ENCODE results near the gene PRH1.

The PRH1 gene

DNA sequence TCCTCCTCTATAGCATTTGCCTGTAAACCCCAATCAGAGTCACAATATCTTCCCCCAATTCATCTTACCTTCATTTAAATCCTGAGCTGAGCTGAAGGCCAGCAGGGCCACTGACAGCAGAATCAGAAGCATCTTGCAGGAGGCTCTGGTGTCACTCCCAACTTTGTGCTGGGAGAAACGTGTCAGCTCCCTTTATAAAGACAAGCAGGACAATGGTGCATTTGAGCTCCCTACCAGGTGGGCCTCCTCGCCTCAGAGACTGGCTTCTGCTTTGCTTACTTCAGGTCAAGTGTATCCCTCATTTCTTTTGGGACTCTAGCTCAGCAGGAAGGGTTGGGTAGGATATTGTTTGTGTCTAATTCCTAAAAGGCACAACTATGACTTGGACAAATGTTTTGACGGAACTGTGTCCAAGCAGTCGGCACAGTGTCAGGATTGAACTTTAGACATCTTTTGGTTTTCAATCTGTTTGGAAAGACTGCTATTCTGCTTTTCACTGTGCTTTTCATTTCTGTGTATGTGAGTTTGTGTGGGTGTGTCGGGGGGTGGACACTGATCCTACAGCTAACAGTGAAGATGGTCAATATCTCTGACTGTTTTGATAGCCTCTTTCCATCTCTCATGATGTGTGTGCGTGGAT, at the start of gene PRH1:
PRH1 (minus strand) TSS at position 170 of the 640 bp plus-strand sequence; CDS start at position 132, 38 bp downstream.
- no peak for DNase-seq

DNA sequence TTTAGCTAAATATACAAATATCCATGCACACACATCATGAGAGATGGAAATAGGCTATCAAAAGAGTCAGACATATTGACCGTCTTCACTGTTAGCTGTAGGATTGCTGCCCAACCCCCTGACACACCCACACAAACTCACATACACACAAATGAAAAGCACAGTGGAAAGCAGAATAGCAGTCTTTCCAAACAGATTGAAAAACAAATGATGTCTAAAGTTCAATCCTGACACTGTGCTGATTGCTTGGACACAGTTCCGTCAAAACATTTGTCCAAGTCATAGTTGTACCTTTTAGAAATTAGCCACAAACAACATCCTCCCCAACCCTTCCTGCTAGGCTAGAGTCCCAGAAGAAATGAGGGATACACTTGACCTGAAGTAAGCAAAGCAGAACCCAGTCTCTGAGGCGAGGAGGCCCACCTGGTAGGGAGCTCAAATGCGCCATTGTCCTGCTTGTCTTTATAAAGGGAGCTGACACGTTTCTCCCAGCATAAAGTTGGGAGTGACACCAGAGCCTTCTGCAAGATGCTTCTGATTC, 44.8 kb upstream of the PRH1 start, which contains the start of gene PRH2:
PRH2 (plus strand) TSS at position 491 of the 541 bp plus-strand sequence; CDS start at position 529, 38 bp downstream.
- DNase-seq: no peak

DNA sequence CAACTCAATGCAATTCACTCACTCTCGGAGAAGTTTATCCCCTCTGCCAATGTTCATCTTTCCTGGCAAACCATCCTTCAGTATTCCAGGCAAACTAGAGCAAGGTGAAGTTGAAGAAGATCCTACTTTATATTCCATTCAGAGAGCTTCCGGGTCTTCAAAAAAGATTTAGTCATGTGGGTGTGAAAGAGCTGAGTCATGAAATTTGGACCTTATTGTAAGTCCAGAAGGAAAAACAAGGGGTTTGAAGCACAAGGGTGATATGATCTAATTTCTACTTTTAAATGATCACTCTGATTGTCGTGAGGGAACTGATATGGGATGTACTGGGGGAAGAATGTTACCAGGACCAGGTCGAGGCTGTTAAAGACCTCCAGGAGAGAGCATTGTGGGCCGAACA, 42.2 kb upstream of the PRH1 start:
- DNase-seq: no peak

DNA sequence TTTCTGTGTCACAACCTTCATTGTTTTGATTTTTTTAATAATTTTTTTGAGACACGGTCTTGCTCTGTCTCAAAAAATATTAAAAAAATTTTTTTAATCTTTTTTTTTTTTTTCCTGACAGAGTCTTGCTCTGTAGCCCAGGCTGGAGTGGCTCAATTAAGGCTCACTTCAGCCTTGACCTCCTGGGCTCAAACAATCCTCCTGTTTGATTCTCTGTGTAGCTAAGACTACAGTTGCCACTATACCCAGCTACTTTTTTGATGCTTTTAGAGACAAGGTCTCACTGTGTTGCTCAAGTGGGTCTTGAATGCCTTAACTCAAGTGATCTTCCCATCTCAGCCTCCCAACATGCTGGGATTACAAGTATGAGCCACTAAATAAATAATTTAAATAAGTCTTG, 35.8 kb upstream of the PRH1 start:
- no peak for DNase-seq

DNA sequence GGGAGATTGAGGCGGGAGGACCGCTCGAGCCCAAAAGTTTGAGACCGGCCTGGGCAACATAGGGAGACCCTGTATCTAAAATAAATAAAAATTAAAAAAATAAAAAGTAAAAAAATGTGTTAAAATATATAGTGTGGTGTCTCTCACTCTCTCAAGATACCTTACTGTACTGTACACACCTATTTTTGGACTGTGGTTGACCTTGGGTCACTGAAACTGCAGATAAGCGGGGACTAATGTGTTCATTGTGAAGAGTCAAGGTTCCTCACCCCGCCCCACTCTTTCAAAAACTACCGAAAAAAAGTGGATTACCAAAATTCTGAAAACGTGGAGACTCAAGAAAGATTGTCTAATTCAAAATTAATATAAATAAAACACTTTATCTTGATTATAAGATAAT, 26.3 kb upstream of the PRH1 start:
- DNase-seq: no peak

DNA sequence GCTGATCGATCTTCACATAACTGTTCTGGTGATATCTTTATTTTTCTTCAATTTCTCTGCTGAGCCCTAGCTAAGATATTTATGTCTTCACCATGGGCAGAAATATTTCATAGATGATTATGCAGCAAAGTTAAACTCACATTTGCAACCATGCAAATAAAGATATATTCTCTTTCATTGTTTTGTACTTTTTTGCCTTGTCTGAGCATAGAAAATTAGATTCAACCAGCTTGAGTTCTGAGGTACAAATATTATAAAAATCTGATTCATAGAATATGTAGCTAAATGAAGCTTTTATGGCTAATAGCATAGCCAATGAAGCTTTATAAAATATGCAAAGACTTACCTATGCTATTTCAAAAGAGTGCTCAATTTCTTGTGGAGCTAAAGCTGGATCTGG, 25.4 kb upstream of the PRH1 start, which contains the start of gene TAS2R13:
TAS2R13 (minus strand) TSS at position 101 of the 400 bp plus-strand sequence. CDS start 264 bp downstream, outside the sequence.
- DNase-seq: no peak

DNA sequence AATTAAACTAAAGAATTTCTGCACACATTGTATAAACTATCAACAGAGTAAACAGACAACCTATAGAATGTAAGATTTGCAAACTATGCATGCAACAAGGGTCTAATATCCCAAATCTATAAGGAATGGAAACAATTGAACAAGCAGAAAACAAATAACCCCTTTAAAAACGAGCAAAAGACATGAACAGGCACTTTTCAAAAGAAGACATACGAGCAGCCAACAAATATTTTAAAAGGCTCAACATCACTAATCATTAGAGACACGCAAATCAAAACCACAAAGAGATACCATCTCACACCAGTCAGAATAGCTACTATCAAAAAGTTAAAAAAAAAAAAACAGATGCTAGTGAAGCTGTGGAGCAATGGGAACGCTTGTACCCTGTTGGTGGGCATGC, 20.6 kb upstream of the PRH1 start:
- DNase-seq: no peak

DNA sequence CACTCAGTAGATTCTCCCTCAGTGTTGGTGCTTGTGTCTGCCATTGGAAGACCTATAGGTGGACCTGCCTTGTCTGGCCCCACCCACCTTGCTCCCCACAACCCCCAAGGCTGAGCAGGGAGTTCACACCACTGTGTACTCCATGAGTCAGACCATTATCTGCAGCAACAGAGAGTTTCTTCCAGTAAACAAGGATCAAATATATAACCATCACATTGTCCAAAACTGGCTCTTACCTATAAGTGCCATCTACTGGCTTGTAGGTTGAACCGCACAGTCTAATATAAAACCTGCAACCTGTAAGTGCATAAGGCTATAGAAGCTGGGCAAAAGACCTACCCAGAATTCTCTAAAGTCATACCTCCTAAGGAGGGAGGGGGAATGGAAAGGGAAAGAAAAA, 17.4 kb upstream of the PRH1 start:
- DNase-seq: no peak

DNA sequence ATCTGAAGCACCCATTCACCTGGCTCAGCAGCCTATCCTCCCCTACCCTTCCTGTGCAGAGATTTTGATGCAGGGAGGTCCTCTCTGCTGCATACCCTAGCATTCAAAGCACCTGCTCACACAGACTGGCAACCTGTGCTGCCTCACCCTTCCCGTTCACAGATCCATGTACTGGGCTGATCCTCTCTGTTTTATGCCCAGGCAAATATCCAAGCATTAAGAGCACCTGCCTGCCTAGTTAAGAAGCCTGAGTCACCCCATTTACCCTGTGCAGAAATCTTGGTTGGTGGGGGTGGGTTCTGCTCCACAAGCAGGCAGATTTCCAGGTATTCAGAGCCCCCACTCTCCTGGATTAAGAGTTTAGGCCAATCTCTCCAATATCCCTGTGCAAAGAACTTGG, 16.9 kb upstream of the PRH1 start:
- DNase-seq: no peak

DNA sequence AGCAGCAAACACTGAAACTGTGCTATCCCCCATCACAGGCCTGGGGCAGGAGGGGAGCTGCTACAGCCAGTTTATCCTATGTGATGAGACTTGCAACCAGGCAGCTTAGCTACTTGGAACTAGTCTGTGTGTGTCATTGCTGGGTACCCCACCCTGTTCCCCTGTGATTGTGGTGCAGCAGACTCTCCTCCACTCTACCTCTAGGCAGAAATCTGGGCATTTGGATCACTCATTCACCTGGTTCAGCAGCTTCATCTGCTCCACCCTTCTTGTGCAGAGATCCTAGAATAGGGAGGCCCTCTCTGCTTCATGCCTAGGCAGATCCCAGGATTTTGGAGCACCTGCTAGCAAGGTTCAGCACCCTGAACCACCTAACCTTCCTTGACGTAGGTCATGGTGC, 16.5 kb upstream of the PRH1 start:
- no peak for DNase-seq

DNA sequence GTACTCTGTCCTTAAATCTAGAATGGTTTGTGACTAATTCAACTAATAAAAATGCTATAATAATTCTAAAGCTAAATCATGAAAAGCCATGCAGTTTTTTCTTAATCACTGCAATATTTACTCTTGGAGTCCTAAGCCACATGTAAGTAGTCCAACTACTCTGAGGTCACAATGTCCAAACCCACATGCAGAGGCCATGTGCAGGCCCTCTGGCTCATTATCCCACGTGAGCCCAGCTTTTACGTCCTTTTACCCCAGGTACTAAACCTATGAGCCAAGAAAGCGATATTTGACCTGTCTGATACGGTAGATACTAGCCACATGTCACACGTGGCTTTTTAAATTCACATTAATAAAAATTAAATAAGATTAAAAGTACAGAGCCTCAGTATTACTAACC, 12.8 kb upstream of the PRH1 start:
- DNase-seq: no peak

DNA sequence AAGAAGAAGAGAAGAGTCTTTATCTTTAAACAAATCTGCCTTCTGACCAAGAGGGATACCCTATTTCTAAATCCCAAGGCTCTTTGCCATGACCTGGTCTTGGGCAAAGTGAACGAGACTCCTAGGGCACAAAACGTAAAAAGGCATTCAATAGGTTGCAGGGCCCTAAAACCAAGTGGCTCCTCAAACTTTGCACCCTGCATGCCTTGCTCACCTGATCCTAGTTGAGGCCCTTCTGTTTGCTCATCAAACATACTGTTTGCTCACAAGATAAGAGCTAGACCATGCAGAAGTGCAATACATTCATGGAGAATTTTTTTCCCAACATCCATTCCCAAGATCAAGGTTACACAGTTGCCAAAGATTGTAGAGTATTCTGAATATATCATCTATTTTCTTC, 7.9 kb upstream of the PRH1 start:
- DNase-seq: no peak

DNA sequence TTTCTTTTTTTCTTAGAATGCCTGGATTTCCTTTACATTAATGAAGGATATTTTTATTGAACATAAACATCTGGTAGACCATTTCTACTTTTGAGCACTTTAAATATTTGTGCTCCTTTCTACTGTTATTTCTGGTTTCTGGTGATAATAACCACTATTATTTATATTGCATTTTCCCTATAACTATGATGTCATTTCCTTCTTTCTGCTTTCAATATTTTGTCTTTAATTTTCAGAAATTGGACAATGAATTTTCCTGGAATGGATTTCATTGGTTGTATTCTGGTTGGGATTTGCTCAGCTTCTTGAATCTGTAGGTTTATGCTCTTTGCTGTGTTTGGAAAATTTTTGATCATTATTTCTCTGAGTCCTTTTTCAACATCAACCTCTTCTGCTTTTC, 5.2 kb upstream of the PRH1 start:
- no peak for DNase-seq

DNA sequence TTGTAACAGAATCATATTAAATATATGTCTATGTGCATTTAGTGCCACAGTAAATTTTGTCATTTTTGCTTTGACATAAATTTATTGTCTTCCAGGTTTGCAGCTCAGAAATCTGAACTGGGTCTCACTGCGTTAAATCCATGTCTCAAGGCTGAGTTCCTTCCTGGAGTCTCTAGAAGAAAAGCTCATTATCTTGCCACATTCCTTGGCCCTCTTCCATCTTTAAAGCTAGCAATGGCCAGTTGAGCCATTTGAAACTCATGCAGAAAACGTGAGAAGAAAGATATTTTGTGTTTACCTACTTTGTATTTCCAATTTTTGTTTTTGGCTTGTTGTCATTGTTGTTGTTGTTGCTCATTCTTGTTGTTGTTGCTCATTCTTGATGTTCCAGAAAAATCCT, 10.7 kb downstream of the PRH1 start:
- no peak for DNase-seq

DNA sequence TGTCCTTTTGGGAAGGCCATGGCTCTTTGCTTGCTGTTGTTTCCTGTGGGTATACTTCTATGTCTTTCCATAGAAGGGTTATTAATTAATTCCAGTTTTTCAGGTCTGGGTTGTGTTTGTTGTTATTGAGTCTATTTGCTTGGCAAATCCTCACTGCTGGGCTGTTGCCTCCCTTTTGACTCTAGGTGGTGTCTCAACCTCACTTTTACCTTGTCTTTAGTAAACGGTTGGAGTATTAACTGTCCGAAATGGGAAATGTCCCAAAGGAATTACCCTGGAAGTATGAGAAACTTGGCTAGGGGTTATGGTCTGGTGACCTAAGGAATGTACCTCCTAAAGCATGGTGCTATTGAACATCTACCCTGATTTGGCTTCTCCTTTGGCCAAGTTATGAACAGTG, 16.7 kb downstream of the PRH1 start:
- DNase-seq: no peak

DNA sequence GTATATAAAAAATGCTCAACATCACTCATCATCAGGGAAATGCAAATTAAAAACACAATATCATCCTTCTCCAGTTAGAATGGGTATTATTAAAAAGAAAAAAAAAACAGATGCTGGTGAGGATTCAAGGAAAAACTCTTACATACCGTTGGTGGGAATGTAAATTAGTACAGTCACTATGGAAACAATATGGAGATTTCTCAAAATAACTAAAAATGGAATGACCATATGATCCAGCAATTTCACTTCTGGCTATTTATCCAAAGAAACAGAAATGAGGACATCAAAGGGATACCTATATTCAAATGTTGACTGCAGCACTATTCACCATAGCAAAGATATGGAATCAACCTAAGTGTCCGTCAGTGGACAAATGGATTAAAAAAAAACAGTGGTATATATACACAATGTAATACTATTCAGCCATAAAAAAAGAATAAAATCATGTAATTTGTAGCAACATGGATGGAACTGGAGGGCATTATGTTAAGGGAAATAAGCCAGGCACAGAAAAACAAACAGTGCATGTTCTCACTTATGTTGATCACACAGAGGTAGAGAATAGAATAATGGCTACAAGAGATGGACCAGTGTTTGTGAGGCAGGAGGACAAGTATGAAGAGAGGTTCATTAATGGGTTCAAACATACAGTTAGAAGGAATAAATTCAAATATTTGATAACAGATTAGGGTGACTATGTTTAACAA, 20.4 kb downstream of the PRH1 start:
- no peak for DNase-seq

DNA sequence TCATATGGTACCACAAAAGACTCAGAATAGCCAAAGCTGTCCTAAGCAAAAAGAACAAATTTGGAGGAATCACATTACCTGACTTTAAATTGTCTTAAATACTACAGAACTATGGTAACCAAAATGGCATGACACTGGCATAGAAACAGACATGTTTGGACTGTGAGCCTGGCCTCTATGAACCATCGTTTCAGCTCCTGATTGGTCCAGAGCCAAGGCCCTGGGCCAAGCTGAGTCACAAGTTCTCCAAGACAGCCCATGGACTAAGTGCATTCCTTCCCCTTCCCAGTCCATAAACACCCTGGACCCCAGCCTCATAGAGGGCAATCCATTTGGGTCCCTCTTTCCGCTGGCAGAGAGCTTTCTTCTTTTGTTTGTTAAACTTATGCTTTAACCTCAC, 22.7 kb downstream of the PRH1 start:
- no peak for DNase-seq

DNA sequence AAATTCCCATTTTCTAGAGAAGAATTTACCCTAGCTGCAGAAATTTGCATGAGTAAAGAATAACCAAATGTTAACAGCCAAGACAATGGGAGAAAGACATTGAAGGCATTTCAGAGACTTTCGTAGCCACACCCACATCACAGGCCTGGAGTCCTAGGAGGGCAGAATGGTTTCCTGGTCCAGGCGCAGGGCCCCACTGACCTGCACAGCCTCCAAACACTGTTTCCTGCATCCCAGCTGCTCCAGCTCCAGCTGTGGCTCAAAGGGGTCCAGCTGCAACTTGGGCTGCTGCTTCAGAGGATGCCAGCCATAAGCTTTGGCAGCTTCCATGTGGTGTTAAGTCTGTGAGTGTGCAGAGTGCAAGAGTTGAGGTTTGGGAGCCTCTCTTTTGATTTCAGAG, 28.2 kb downstream of the PRH1 start:
- DNase-seq: no peak

DNA sequence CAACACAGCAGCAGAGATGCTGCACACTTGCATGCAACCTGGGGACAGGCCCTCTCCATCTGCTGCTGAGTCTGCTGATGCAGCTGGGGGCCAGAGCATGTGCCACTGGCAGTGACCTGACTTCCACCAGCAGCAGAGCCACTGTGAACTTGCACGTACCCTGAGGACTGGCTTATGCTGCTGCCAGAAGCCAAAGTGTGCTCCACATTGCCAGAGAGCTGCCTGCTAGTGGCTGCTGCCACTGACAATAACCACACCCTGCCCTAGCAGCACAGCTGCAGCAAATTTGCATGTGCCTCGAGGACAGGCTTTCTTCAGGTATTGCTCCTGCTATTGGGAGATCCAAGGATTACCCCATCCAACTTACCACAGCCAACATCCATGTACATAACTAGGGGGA, 30.3 kb downstream of the PRH1 start:
- no peak for DNase-seq

DNA sequence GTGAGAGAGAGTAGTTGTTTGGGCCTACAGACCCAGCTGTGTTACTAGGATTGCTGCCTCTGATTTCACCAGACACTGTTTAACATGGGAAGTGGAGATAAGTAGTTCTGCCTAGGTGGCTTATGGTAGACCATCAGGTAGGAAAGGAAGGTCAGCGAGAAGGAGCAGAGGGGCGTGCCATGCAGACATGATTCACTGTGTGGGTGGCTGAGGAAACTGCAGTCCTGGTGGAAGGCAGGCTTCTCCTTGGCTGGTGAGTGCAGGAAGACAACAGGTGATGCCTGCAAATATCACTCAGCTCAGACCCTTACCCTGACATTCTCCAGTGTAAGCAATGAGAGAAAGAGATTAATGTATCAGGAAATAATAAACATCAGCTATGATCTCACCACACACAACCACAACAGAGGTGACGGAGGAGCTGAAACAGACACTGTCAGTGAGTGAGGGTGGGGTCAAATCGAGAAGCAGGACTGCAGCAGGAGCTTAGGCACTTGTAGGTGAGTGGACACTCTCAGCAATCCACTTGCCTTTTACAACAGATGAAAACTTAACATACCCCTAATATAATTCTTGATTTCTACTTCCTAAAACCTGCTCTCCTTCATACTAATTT, 32.7 kb downstream of the PRH1 start:
- DNase-seq: no peak

DNA sequence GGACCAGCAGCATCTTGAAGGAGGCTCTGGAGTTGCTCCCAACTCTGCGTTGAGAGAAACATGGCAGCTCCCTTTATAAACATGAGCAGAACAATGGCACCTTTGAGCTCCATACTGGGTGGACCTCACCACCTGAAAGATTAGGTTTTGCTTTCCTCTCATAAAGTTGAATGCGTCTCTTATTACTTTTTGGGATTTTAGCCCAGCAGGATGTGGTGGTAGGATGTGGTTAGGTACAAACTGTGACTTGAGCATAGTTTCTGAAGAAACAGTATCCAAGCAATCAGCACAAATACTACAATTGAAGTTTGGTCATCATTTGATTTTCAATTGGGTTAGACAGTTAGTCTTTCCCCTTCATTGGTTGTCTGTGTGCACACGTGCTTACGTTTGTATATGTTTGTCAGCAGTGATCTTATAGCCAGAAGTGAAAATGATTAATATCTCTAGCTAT, 34.6 kb downstream of the PRH1 start, which contains the start of gene PRR4:
PRR4 (minus strand) TSS at position 51 of the 454 bp plus-strand sequence; CDS start at position 13, 38 bp downstream.
- no peak for DNase-seq

DNA sequence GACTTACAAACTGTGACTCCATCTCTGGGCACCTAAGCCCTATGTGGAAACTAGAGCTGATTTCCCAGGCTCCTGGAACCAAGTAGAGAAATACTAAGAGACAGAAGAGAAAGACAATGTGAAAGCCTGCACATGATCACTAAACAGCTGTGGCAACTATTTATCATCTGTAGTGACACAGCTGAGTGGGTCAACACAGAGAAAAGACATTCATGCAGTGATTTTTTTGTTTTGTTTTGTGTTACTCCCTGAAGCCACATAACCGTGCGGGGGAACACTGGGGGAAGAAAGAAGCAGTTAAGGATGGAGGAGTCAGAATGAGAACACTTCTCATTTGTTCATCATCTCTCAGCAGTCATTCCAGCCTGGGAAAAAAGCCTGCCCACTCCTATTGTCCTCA, 36.3 kb downstream of the PRH1 start:
- DNase-seq: no peak

DNA sequence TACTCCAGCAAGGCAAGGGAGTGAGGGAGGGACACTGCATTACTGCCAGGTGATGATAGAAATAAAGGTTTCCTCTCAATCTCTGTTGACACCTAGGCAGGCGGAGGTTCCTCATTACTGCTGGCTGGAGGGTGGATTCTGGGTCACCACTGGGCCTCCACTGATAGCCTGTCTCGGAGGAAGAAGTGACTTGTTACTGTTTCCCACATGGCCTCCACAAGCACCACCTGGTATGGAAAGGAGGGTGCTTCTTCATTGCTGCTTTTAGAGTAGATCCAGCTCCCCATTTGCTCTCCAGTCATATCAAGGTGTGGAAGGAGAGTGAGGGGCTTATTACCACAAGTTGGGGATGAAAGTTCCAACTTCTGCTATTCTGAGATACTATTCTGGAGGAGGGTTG, 41.2 kb downstream of the PRH1 start:
- DNase-seq: no peak

DNA sequence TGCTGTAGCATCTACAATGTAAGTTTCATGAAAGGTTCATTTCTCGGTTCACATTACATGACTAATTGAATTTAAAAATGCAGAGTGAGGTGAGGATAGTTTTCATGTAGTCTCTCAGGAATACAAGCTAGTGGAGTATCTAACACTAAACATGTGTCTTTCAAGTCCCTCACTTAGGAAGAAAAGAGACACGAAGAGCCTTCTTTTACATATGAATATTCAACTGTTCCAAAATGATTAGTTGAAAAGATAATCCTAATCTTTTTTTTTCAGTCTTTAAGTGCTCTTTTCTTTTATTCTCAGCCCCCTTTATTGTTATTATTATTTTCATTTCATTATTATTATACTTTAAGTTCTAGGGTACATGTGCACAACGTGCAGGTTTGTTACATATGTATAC, 45.6 kb downstream of the PRH1 start:
- no peak for DNase-seq

Measured in NCI-H2081 (cell line).